DMS79 (cell line): ENCODE results near the gene ITGAV.

Experiments used
- DNase-seq: peaks from one replicate; lab custom pipeline; 2025; lab: John Stamatoyannopoulos, UW

ITGAV gene

DNA sequence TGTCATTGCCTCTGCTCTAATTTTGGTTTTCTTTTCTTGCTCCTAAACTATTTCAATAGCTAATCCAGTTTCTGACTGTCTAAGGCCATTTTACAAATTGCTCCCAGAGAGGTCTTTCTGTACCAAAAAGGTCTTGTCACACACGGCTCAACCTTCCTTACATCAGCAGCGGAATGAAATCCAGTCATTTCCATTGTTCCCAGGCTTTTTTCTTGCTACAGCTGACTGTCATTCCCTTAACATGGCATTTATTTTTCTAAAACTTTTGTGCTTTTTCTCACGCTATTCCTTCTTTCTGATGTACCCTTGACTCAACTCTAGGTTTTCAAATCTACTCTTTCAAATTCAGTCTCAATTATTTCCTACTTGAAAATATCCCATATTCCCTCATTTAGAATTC lies 128.3 kb downstream of the ITGAV start:
- DNase-seq: no peak

GRCh38 chr2:186718903-186719302 lies 129.0 kb downstream of the ITGAV start:
- no peak for DNase-seq

GRCh38 chr2:186721956-186722355 lies 132.1 kb downstream of the ITGAV start:
- no peak for DNase-seq

DNA sequence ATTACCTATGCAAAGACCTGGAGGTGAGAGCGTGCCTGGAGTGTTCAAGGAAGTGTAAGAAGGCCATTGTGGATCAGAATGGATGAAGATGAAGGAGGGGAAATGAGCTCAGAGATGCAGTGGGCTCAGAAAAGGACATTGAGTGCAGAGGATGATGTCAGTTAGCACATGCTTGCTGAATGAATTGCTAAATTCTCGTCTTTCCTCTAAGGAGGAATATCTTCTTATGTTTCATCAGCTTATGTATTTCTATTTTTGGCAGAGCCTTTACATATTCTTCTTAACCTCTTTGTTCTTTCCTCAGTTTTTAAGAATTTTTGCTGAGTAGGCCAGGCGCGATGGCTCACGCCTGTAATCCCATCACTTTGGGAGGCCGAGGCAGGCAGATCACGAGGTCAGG lies 134.9 kb downstream of the ITGAV start:
- DNase-seq: no peak

DNA sequence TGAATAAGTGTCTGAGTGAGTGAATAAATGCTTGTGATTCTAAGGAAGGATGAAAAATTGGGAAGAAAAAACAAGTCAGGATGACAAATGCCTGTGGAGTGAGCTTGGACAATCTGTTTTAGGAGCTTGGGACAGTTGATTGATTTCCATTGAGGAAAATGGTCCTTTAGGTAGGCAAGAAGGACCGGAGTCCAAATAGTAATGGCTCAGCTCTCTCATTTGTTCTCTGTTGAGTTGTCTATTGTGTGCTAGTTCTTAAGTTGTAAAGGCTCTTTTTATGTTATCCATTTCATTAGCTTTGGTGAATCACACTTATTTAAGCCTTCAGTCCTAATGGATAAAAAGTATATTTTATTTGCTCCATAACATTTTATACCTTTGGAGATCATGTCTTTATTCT lies 135.9 kb downstream of the ITGAV start:
- DNase-seq: no peak

DNA sequence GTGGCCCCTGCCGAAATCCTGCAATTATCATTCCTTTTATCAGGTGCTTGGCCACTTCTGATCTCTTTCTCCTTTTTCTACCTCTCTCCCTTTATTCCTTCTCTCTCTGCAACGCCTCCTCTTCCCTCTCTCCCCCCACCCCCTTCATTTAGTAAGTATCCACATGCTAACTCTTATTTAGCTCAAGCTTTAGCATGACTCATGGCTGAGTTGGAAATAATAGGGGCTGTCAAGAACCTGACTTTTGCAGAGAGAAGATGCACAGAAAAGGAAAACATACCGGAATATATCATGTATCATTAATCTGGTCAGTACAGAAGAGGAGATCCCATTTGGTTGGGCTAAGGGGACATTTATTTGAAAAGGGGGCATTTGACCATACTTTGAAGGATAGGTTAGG lies 137.1 kb downstream of the ITGAV start:
- no peak for DNase-seq

GRCh38 chr2:186728631-186729030 lies 138.8 kb downstream of the ITGAV start:
- no peak for DNase-seq
